Cardiac fibroblast (primary cell): ENCODE measurements around the gene PCNX4.
"Not testable (repeated sequence)": the region's sequence is repeated elsewhere in the genome, so short reads cannot be mapped to it uniquely, and the experiment has no call there.

ENCODE experiments used
- DNase-seq, 2 donors: peaks; one replicate each; pipeline versions ENCODE4 v3.0.0 to v3.0.0-alpha.2; 2010; ENCODE audit warnings: low read depth in 2 of 2
- H3K4me3 ChIP-seq, 2 donors: replicated peaks in 1 of 2; 1 replicate in 1 of 2; 2 replicates in 1 of 2; pipeline ENCODE4 v1.5.1; 2011; ENCODE audit warnings: low read depth in 2 of 2, low read length in 2 of 2, mild to moderate bottlenecking in 2 of 2, moderate library complexity in 1 of 2
- CTCF ChIP-seq: IDR thresholded peaks from one replicate; pipeline ENCODE4 v1.5.1; 2011; ENCODE audit warnings: low read depth, mild to moderate bottlenecking, low read length, inconsistent platforms

The PCNX4 gene

GRCh38 chr14:60091550-60092525, at the start of gene PCNX4:
Gene PCNX4, plus strand, starts transcription at chr14:60091923. Its CDS starts 15,716 bp downstream, at chr14:60107639.
- H3K4me3 ChIP-seq, result peak within 1 kb of the TSS; percentile 86 to 89

GRCh38 chr14:60047976-60048375, 43.7 kb upstream of the PCNX4 start:
- not testable (repeated sequence) for H3K4me3 ChIP-seq, DNase-seq

More at GRCh38 chr14:60091550-60092525, at the start of gene PCNX4:
- peak; percentile 99 to 100 for DNase-seq
- no peak for TF ChIP-seq CTCF

- peak; percentile 18 to 48 for DNase-seq
- no peak overlapping the region for H3K4me3 ChIP-seq
- TF ChIP-seq CTCF, result no peak
Measured at GRCh38 chr14:60051721-60052221, 40.0 kb upstream of the PCNX4 start.

- no peak for DNase-seq
- TF ChIP-seq CTCF, result no peak
- no peak overlapping the region for H3K4me3 ChIP-seq
Measured at GRCh38 chr14:60058087-60058486, 33.6 kb upstream of the PCNX4 start.

GRCh38 chr14:60061371-60061770, 30.4 kb upstream of the PCNX4 start:
- peak in 1 of 2 donors; percentile 42 for DNase-seq
- no peak overlapping the region for H3K4me3 ChIP-seq
- no peak for TF ChIP-seq CTCF

- no peak overlapping the region for H3K4me3 ChIP-seq
- peak; percentile 62 for TF ChIP-seq CTCF
- peak; percentile 64 to 67 for DNase-seq
Measured at GRCh38 chr14:60064491-60065072, 27.1 kb upstream of the PCNX4 start.

GRCh38 chr14:60067882-60068281, 23.8 kb upstream of the PCNX4 start:
- no peak for TF ChIP-seq CTCF
- no peak overlapping the region for H3K4me3 ChIP-seq
- no peak for DNase-seq
